Thymus (tissue), 11 donors: ENCODE results near the gene PAOX. TPM values are rescaled to one million over a fixed set of nuclear protein-coding genes. Genes with fewer than 3 reads are reported as not detected.

Experiments used
- DNase-seq, 9 donors: peaks; one replicate each; pipeline ENCODE4 v3.0.0-alpha.2; 2013; ENCODE audit warnings: low spot score in 9 of 9, low read depth in 6 of 9, missing footprints in 1 of 9
- H3K27ac ChIP-seq, 2 donors: one replicate each; pipeline ENCODE4 v1.5.1; 2013; ENCODE audit warnings: control low read depth in 1 of 2, low read depth in 1 of 2, low read length in 1 of 2, mild to moderate bottlenecking in 1 of 2, moderate library complexity in 1 of 2
- H3K27me3 ChIP-seq, 2 donors: one replicate each; pipeline ENCODE4 v1.5.1; 2013; ENCODE audit warnings: low read length in 1 of 2; ENCODE audit not compliant: control insufficient read depth in 2 of 2, insufficient read depth in 1 of 2
- H3K36me3 ChIP-seq, 2 donors: one replicate each; pipeline ENCODE4 v1.5.1; 2013; ENCODE audit warnings: low read length in 1 of 2, mild to moderate bottlenecking in 1 of 2, moderate library complexity in 1 of 2; ENCODE audit not compliant: control insufficient read depth in 2 of 2, insufficient read depth in 2 of 2
- H3K4me1 ChIP-seq, 2 donors: one replicate each; pipeline ENCODE4 v1.5.1; 2013; ENCODE audit warnings: low read length in 2 of 2; ENCODE audit not compliant: control insufficient read depth in 2 of 2, insufficient read depth in 2 of 2
- H3K4me3 ChIP-seq, 2 donors: one replicate each; pipeline ENCODE4 v1.5.1; 2013; ENCODE audit warnings: low read length in 2 of 2, control low read depth in 1 of 2, mild to moderate bottlenecking in 1 of 2
- H3K9me3 ChIP-seq, 2 donors: one replicate each; pipeline ENCODE4 v1.5.1; 2013; ENCODE audit warnings: low read length in 1 of 2, mild to moderate bottlenecking in 1 of 2; ENCODE audit not compliant: control insufficient read depth in 2 of 2, insufficient read depth in 1 of 2
- WGBS: extraction: QIAGEN DNeasy Blood & Tissue Kit; methylation state at CpG from one replicate; pipeline ENCODE4 v1.1.7; 2013; 5-methylcytosine and 5-hydroxymethylcytosine counted together
- polyA plus RNA-seq: library from polyadenylated mRNA; stranded (reverse); fragments of 200-250 nt; gene quantifications from one replicate; pipeline ENCODE4 v1.2.3, GENCODE V29; 2013
- total RNA-seq: library from RNA; stranded (reverse); fragments of 120-200 nt; gene quantifications from one replicate; pipeline ENCODE4 v1.2.4, GENCODE V29; 2013
- donor health status: healthy.

Gene PAOX
- total and polyA plus RNA-seq, 2 donors: 2.9 to 6.5 TPM

DNA sequence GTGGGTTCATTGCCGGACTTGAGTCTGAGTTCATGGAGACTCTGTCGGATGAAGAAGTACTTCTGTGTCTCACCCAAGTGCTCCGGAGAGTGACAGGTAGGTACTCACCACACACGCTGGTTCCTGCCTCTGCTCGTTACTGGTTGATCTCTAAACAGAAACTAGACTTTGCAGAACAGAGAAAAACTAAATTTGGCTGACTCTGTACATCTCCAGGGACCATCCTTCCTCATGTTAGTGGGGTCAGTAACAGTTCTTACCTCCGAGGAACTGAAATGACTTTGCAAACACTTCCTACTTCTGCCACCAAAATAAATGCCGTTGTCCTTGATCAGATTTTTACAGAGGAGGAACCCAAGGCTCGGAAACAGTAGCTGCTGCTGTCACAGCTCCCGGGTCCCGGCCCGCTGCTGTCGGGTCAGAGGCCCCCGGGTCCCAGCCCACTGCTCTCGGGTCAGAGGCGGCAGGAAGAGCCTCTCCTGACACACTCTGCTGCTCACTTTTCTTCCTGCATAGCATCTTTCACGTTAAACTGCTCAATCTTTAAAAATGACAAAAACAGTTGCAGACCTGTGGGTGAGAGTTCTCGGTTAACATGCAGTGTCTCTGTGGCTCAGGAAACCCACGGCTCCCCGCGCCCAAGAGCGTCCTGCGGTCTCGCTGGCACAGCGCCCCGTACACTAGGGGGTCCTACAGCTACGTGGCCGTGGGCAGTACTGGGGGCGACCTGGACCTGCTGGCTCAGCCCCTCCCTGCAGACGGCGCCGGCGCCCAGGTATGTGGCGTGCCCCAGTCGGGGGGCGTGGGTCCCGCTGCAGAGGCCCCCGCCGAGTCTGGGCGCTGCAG lies 10.1 kb downstream of the PAOX start:
- WGBS: 44% methylated on average over 39 of the region's 39 CpGs
- Histone ChIP-seq H3K36me3 (no peaks in the 10 kb centered on the region), H3K4me3 (peak overlapping the region; percentile 30 to 40), H3K9me3 (no peaks in the 10 kb centered on the region), H3K27ac (peak overlapping the region; percentile 81 to 97), H3K27me3 (no peaks in the 10 kb centered on the region), H3K4me1 (peaks cover 8 to 32% of the 10 kb centered on the region in 2 donors)
- DNase-seq: peak in 5 of 9 donors; percentile 34 to 70 (median 39)

DNA sequence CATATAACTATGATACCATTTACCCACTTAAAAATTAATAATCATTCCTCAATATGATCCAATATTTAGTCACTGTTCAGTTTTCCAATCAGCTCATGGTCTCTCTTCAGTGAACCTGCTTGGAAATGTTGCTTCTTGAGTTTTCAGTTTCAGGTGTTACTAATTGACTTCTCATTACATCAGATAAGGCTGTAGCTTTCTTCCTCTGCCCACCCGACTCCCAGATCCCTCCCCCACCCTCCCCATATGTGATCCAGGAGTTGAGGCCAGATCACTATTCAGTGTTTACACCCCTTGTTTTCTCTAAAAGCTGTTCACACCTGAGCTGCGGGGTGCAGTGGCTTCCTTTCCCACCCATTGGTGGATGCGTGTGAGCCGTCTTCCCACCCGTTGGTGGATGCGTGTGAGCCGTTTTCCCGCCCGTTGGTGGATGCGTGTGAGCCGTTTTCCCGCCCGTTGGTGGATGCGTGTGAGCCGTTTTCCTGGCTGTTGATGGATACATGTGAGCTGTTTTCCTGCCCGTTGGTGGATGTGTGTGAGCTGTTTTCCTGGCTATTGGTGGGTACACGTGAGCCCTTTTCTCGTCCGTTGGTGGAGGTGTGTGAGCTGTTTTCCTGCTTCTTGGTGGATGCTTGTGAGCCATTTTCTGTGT lies 11.7 kb downstream of the PAOX start:
- Histone ChIP-seq H3K4me3 (no peak overlapping the region), H3K4me1 (peaks cover 11 to 40% of the 10 kb centered on the region in 2 donors), H3K27ac (peak overlapping the region; percentile 15 to 81), H3K36me3 (peaks cover under 1 to 2% of the 10 kb centered on the region in 2 donors), H3K9me3 (no peaks in the 10 kb centered on the region), H3K27me3 (no peaks in the 10 kb centered on the region)
- WGBS: 96% methylated on average over 19 of the region's 19 CpGs
- no peak for DNase-seq

DNA sequence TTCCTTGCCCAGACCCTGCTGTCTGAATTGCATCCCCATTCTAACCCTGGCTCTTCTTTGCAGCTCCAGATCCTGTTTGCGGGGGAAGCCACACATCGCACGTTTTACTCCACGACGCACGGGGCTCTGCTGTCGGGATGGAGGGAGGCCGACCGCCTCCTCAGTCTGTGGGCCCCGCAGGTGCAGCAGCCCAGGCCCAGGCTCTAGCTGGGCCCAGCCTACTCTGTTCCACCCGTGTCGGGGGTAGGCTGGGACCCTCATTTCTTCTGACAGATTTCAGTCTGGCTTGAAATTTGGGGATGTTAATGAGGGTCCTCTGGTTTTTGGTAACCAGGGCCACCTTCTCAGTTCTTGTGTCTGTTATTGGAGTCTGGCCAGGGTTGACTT lies 12.2 kb downstream of the PAOX start:
- no peaks in the 10 kb centered on the region for H3K27me3 ChIP-seq
- no peak overlapping the region for H3K4me3 ChIP-seq
- H3K9me3 ChIP-seq: no peaks in the 10 kb centered on the region
- WGBS: 98% methylated on average over 12 of the region's 12 CpGs
- peaks cover 6 to 7% of the 10 kb centered on the region in 2 donors for H3K36me3 ChIP-seq
- no peak for DNase-seq
- peaks cover 11 to 40% of the 10 kb centered on the region in 2 donors for H3K4me1 ChIP-seq
- no peak overlapping the region for H3K27ac ChIP-seq

DNA sequence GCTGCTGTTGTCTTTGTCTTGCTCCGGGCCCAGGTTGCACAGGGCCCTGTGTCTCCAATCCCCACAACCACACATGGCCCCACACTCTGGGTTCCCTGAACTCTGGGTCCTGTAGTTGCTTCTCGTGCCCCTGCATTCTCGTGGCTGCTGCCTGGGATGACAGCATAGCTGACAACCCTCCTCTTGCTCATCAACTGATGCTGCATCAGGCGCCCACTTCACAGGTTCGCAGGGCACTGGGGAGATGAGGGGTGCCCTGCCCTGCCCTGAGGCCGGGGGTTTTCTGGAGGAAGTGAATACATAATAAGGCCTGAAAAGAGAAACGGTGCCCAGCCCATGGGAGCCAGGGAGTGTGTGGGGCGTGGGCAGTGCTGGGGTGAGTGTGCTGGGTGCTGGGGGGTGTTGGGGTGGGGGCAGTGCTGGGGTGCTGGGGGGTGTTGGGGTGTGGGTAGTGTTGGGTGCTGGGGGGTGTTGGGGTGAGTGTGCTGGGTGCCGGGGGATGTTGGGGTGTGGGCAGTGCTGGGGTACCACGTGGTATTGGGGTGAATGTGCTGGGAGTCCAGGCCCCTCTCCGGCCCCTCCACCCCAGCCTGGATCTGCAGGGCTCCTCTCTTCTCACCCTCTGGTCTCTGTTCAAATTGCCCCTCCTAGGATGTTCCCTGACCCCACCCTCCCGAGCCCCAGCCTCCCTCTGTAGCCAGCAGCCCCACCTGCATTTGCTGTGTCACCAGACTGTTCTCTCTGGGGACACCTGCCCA lies 12.9 kb downstream of the PAOX start:
- H3K4me1 ChIP-seq: peaks cover 11 to 40% of the 10 kb centered on the region in 2 donors
- peaks cover 11 to 13% of the 10 kb centered on the region in 2 donors for H3K36me3 ChIP-seq
- no peaks in the 10 kb centered on the region for H3K27me3 ChIP-seq
- H3K9me3 ChIP-seq: no peaks in the 10 kb centered on the region
- 95% methylated on average over 12 of the region's 12 CpGs for WGBS
- no peak for DNase-seq
- no peak overlapping the region for H3K27ac ChIP-seq
- no peak overlapping the region for H3K4me3 ChIP-seq

DNA sequence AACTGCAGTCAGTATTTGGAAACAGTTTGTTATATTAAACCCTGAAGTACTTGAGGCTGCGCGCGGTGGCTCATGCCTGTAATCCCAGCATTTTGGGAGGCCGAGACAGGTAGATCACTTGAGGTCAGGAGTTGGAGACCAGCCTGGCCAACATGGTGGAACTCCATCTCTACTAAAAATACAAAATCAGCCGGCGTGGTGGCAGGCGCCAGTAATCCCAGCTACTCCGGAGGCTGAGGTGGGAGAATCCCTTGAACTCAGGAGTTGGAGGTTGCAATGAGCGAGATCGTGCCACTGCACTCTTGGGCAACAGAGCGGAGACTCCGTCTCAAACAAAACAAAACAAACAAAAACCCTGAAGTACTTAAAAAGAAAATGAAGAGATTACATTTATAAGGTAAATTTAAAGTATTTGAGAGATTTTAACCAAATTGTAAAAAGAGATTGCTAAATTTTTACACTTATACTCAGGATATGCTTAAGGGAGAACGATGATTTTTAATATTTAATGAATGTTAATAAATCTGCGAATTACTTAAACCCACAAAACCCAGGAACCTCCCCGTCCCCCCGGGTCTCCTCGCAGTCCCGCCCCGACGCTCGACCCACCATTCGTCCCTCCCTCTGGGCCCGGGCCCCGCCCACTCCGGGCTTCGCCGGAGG lies 14.5 kb downstream of the PAOX start:
- Histone ChIP-seq H3K27me3 (no peaks in the 10 kb centered on the region), H3K4me1 (peaks cover 11 to 37% of the 10 kb centered on the region in 2 donors), H3K27ac (peak overlapping the region in 1 of 2 donors; percentile 38), H3K36me3 (peaks cover 18 to 21% of the 10 kb centered on the region in 2 donors), H3K4me3 (peak overlapping the region; percentile 74 to 87), H3K9me3 (no peaks in the 10 kb centered on the region)
- 39% methylated on average over 27 of the region's 27 CpGs for WGBS
- peak in 1 of 9 donors; percentile 61 for DNase-seq

DNA sequence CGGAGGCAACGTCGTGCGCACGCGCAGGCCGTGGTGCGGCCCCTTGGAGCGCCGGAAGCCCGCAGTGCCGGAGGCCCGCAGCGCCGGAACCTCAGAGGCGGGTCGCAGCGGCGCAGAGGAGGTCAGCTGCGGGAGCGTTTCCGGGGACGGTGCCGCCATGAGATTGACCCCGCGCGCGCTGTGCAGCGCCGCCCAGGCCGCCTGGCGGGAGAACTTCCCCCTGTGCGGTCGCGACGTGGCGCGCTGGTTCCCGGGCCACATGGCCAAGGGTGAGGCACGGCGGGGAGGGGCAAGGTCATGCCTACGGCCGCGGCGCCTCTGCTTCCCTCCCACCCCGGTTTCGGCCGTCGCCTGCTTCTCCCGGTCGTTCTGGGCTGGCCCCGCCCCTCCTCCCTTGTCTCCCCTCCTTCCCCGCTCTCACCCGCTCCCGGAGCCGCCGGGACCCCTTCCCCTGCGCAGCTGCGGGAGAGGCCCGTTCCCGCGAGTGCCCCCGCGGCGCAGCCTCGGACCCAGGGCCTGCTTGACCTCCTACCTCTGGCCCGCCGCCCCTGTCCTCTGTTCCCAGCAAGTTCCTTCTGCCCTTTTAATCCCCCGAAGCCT lies 15.1 kb downstream of the PAOX start, which contains the start of gene MTG1:
Gene MTG1 (plus strand): TSS at position 94 of the 600 bp plus-strand sequence. CDS start 64 bp downstream, at position 158.
- Histone ChIP-seq H3K4me1 (peaks cover 10 to 31% of the 10 kb centered on the region in 2 donors), H3K4me3 (peak within 1 kb of the TSS; percentile 74 to 87), H3K9me3 (no peaks in the 10 kb centered on the region), H3K36me3 (peaks cover 25 to 27% of the 10 kb centered on the region in 2 donors), H3K27ac (peak within 1 kb of the TSS; percentile 32 to 38), H3K27me3 (no peaks in the 10 kb centered on the region)
- DNase-seq: peak in 8 of 9 donors; percentile 84 to 96 (median 88)
- under 1% methylated on average over 69 of the region's 69 CpGs for WGBS

DNA sequence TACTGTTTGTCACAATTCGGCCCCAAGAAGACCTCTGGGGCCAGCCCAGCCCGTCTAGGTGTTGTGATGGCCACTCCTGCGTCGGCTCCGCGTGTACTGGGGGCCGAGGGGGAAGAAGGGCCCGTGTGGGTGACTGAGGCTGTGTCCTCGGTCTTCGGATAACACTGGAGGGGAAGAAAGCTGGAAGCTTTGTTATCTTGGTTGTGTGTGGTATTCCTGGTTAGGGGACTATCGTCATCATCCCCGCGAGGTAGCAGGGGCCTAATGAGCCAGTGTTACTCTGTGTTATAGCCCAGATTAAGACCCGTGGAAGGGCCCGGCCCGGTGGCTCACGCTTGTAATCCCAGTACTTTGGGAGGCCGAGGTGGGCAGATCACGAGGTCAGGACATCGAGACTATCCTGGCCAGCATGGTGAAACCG lies 15.7 kb downstream of the PAOX start:
- peak overlapping the region; percentile 74 to 87 for H3K4me3 ChIP-seq
- DNase-seq: no peak
- WGBS: 44% methylated on average over 21 of the region's 21 CpGs

DNA sequence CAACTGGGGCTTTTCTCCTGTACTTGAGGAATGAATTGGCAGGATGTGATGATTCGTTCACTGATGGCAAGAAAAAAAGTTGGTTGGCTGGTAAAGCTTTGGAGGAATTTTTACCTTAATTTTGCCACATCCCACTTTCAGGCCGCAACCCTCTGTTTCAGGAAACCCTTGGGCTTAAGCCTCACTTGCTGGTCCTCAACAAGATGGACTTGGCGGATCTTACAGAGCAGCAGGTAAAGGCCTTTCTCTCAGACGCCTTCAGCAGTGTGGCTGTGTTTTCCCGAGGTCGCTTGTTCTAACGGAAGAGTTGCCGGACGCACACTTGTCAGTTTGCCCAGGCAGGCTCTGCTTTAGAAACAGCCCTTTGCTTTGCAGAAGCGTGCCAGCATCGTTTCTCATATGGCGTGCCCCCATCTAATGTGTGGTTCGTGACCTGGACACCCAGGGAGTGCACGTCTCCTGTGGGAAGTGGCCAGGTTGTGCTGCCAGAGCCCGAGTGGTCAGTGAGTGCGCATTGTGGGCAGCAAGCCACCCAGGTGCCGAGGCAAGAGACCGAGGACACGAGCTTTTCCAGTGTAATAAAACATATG lies 17.1 kb downstream of the PAOX start:
- Histone ChIP-seq H3K4me1 (peaks cover 4 to 17% of the 10 kb centered on the region in 2 donors), H3K36me3 (peaks cover 36 to 42% of the 10 kb centered on the region in 2 donors), H3K4me3 (no peak overlapping the region), H3K9me3 (no peaks in the 10 kb centered on the region), H3K27ac (no peak overlapping the region), H3K27me3 (no peaks in the 10 kb centered on the region)
- no peak for DNase-seq
- WGBS: 98% methylated on average over 19 of the region's 19 CpGs

More for the DNA sequence above, 15.7 kb downstream of the PAOX start:
- Histone ChIP-seq H3K27ac (no peak overlapping the region), H3K27me3 (no peaks in the 10 kb centered on the region), H3K36me3 (peaks cover 30 to 31% of the 10 kb centered on the region in 2 donors), H3K9me3 (no peaks in the 10 kb centered on the region), H3K4me1 (peaks cover 4 to 25% of the 10 kb centered on the region in 2 donors)
